Prostate gland (tissue), 2 donors: ENCODE measurements around the gene ATP5ME. TPM values are rescaled to one million over a fixed set of nuclear protein-coding genes. Genes with fewer than 3 reads are reported as not detected.

ENCODE experiments used
- DNase-seq: peaks from one replicate; pipeline ENCODE4 v3.0.0-alpha.2; 2019; ENCODE audit warnings: low spot score
- H3K27ac ChIP-seq, 2 donors: fragments of 200-600 bp; sonication (generic); 2 replicates each; pipeline ENCODE4 v1.5.1; 2017 to 2019
- H3K27me3 ChIP-seq: fragments of 200-600 bp; sonication (generic); replicated peaks from 2 replicates; pipeline ENCODE4 v1.5.1; 2019; ENCODE audit not compliant: insufficient read depth
- H3K36me3 ChIP-seq, 2 donors: fragments of 200-600 bp; sonication (generic); 1 replicate in 1 of 2; 2 replicates in 1 of 2; pipeline versions ENCODE4 v1.5.1 to v1.8.1; 2017 to 2019
- H3K4me1 ChIP-seq: fragments of 200-600 bp; sonication (generic); replicated peaks from 2 replicates; pipeline ENCODE4 v1.5.1; 2019
- H3K4me3 ChIP-seq, 2 donors: fragments of 200-600 bp; sonication (generic); 2 replicates each; pipeline ENCODE4 v1.5.1; 2017 to 2019
- H3K9me3 ChIP-seq: fragments of 200-600 bp; sonication (generic); 2 replicates; pipeline ENCODE4 v1.5.1; 2017
- CTCF ChIP-seq, 4 experiments: fragments of 200-600 bp in 2 of 4; fragments of 450-650 bp in 2 of 4; sonication (generic) in 2 of 4; IDR thresholded peaks; 1 replicate in 3 of 4; 2 replicates in 1 of 4; pipeline ENCODE4 v1.5.1; 2016 to 2019; ENCODE audit warnings: antibody characterized with exemption in 4 of 4, mild to moderate bottlenecking in 2 of 4, moderate library complexity in 2 of 4
- POLR2A ChIP-seq: fragments of 450-650 bp; IDR thresholded peaks from one replicate; pipeline ENCODE4 v1.6.1; 2016; ENCODE audit warnings: antibody characterized with exemption, mild to moderate bottlenecking
- POLR2AphosphoS5 ChIP-seq: sonication (generic); formaldehyde crosslinking; IDR thresholded peaks from one replicate; pipeline ENCODE4 v1.6.1; 2017; ENCODE audit warnings: antibody characterized with exemption
- WGBS: methylation state at CpG from one replicate; pipeline ENCODE4 v1.1.5; 2018; 5-methylcytosine and 5-hydroxymethylcytosine counted together
- intact Hi-C: fragments of 100-400 bp; cut with DNase I; formaldehyde crosslinking; loops from one replicate; pipeline ENCODE4 v1.14.2; 2022
- total RNA-seq, 2 donors: library from RNA; depleted of rRNA; stranded (reverse); fragments of >200 nt; gene quantifications; one replicate each; pipeline ENCODE4 v1.1.0, GENCODE V29; 2016

ATP5ME gene
- total RNA-seq, 2 donors from 2014 or later, result 148 to 313 TPM

- intact Hi-C loops, result no loop called here
- TF ChIP-seq POLR2A, result no peak
- Histone ChIP-seq H3K9me3 (no peaks in the 10 kb centered on the region), H3K27me3 (no peaks in the 10 kb centered on the region), H3K36me3 (no peaks in the 10 kb centered on the region), H3K4me3 (no peak overlapping the region), H3K27ac (no peak overlapping the region), H3K4me1 (peaks cover 12% of the 10 kb centered on the region)
- 66% methylated on average over 9 of the region's 9 CpGs for WGBS
- DNase-seq, result no peak
Measured at GRCh38 chr4:680091-680490, 6.0 kb upstream of the ATP5ME start.

DNA sequence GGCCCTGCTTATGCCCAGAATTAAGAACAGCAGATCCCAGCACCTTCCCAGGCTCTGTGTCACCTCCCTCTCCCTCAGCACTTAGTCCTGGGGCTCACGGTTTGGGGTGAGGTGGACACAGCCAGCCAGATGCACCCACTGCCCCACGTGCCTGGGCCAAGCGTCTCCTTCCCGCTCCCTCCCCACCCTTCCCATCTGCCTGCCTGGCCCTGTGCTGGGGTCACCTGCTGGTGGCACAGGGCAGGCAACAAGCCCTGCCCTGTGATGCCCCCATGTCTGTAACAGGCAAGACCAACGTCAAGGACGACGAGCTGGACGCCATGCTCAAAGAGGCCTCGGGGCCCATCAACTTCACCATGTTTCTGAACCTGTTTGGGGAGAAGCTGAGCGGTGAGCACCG lies 5.6 kb upstream of the ATP5ME start:
- intact Hi-C loops, result loop anchor here (5.0 to 10.0 kb wide), 3 partner anchors 103 to 345 kb away; partner anchors contain the start of gene ZNF141
- TF ChIP-seq POLR2A (no peak), CTCF (IDR thresholded peaks at IDR 0.05) (no peak), POLR2AphosphoS5 (no peak)
- Histone ChIP-seq H3K27me3 (no peaks in the 10 kb centered on the region), H3K4me1 (peaks cover 14% of the 10 kb centered on the region), H3K4me3 (no peak overlapping the region), H3K36me3 (no peaks in the 10 kb centered on the region), H3K27ac (no peak overlapping the region), H3K9me3 (no peaks in the 10 kb centered on the region)
- no peak for DNase-seq
- WGBS, result 79% methylated on average over 11 of the region's 11 CpGs

GRCh38 chr4:679104-679481 lies 5.0 kb upstream of the ATP5ME start:
- DNase-seq, result no peak
- Histone ChIP-seq H3K4me1 (peaks cover 14% of the 10 kb centered on the region), H3K36me3 (no peaks in the 10 kb centered on the region), H3K4me3 (no peak overlapping the region), H3K9me3 (no peaks in the 10 kb centered on the region), H3K27me3 (no peaks in the 10 kb centered on the region), H3K27ac (no peak overlapping the region)
- WGBS, result 84% methylated on average over 13 of the region's 13 CpGs
- intact Hi-C loops, result loop anchor here (5.0 to 10.0 kb wide), 3 partner anchors 103 to 344 kb away; partner anchors contain the start of gene ZNF141
- no peak for TF ChIP-seq CTCF (IDR thresholded peaks at IDR 0.05)
- no peak for TF ChIP-seq POLR2A
- TF ChIP-seq POLR2AphosphoS5, result no peak

GRCh38 chr4:678331-679103 lies 4.4 kb upstream of the ATP5ME start:
- TF ChIP-seq CTCF (IDR thresholded peaks at IDR 0.05), result no peak
- no peak for TF ChIP-seq POLR2A
- no peak for TF ChIP-seq POLR2AphosphoS5
- H3K36me3 ChIP-seq, result no peaks in the 10 kb centered on the region
- WGBS, result 65% methylated on average over 12 of the region's 14 CpGs
- no peak overlapping the region for H3K4me3 ChIP-seq
- peaks cover 16% of the 10 kb centered on the region for H3K4me1 ChIP-seq
- H3K27ac ChIP-seq, result no peak overlapping the region
- no peaks in the 10 kb centered on the region for H3K27me3 ChIP-seq
- no peak for DNase-seq
- H3K9me3 ChIP-seq, result no peaks in the 10 kb centered on the region
- intact Hi-C loops, result loop anchor here (5.0 to 10.0 kb wide), 3 partner anchors 104 to 344 kb away; partner anchors contain the start of gene ZNF141

DNA sequence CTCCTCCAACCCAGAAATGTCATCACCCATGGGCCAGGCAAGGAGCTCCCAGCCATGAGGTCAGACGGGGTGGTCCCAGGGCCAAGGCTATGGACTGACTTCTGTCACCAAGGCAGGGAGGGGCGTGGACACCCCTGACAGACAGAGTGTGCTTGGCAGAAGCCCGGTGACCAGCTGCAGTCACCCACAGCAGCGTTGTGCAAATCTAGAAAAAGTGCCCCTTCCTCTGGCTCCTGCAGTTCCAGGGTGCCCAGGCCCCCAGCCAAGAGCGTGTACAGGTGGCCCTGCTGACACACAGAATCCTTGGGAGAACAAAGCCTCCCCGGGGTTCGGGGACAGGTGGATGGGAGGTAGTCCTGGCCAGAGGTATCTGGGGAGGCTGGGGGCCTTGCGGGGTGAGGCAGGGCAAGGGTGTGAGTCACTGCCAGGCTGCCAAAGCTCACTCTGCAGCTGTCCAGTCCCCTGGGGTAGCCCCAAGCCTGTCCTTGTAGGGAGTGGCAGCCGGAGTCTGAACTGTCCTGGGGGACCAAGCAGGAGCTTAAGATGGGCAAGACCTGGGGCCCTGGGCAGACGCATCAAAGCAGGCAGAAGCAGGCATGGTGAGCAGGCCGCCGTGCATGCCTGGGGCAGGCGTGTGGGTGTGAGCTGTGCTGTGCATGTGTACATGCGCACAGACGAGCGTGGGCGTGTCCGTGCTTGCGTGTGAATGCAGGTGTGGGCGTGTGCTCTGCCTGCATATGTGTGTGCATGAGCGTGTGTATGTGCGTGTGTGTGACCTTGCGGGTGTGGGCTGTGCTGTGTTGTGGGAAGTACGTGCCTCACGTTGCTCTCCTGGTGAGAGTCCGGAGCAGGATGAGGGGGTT lies 3.6 kb upstream of the ATP5ME start:
- H3K9me3 ChIP-seq, result no peaks in the 10 kb centered on the region
- 37% methylated on average over 24 of the region's 26 CpGs for WGBS
- intact Hi-C loops, result loop anchor here (5.0 to 10.0 kb wide), 3 partner anchors 105 to 343 kb away; partner anchors contain the start of gene ZNF141
- peaks cover 23% of the 10 kb centered on the region for H3K4me1 ChIP-seq
- no peaks in the 10 kb centered on the region for H3K27me3 ChIP-seq
- TF ChIP-seq POLR2AphosphoS5 (peak; percentile 40), POLR2A (no peak), CTCF (IDR thresholded peaks at IDR 0.05) (no peak)
- no peak overlapping the region for H3K27ac ChIP-seq
- DNase-seq, result peak; percentile 61
- H3K36me3 ChIP-seq, result no peaks in the 10 kb centered on the region
- no peak overlapping the region for H3K4me3 ChIP-seq
